ENCODE measurements around the gene PTPRN2. TPM values are rescaled to one million over a fixed set of nuclear protein-coding genes. Genes with fewer than 3 reads are reported as not detected.

The PTPRN2 gene
- total and polyA plus RNA-seq, 2 experiments from 2014 or later: 0.28 TPM; not detected in 1

- Histone ChIP-seq H3K36me3 (no peaks in the 10 kb centered on the region), H3K9me3 (ENCODE audit: low read depth) (no peaks in the 10 kb centered on the region), H3K4me1 (ENCODE audit: low read depth) (no peaks in the 10 kb centered on the region), H3K27me3 (no peaks in the 10 kb centered on the region), H3K27ac (no peak overlapping the region), H3K4me3 (no peak overlapping the region)
- DNase-seq (ENCODE audit: low read depth in 1 of 2, low spot score in 1 of 2): no peak
- no peak for TF ChIP-seq CTCF (IDR thresholded peaks at IDR 0.05; ENCODE audit: low read depth, low read length)
Observed at GRCh38 chr7:157550300-157551275, 1037.0 kb downstream of the PTPRN2 start.

GRCh38 chr7:157549612-157550299 lies 1037.9 kb downstream of the PTPRN2 start:
- Histone ChIP-seq H3K27me3 (no peaks in the 10 kb centered on the region), H3K36me3 (no peaks in the 10 kb centered on the region), H3K9me3 (ENCODE audit: low read depth) (no peaks in the 10 kb centered on the region), H3K4me3 (no peak overlapping the region), H3K4me1 (ENCODE audit: low read depth) (no peaks in the 10 kb centered on the region), H3K27ac (no peak overlapping the region)
- DNase-seq (ENCODE audit: low read depth in 1 of 2, low spot score in 1 of 2): no peak
- TF ChIP-seq CTCF (IDR thresholded peaks at IDR 0.05; ENCODE audit: low read depth, low read length): no peak

GRCh38 chr7:157548691-157549303 lies 1038.8 kb downstream of the PTPRN2 start:
- no peak for TF ChIP-seq CTCF (IDR thresholded peaks at IDR 0.05; ENCODE audit: low read depth, low read length)
- H3K4me1 ChIP-seq (ENCODE audit: low read depth): no peaks in the 10 kb centered on the region
- H3K36me3 ChIP-seq: no peaks in the 10 kb centered on the region
- H3K27me3 ChIP-seq: no peaks in the 10 kb centered on the region
- no peaks in the 10 kb centered on the region for H3K9me3 ChIP-seq (ENCODE audit: low read depth)
- H3K4me3 ChIP-seq: no peak overlapping the region
- no peak for DNase-seq (ENCODE audit: low read depth in 1 of 2, low spot score in 1 of 2)
- no peak overlapping the region for H3K27ac ChIP-seq

- no peak for TF ChIP-seq CTCF (IDR thresholded peaks at IDR 0.05; ENCODE audit: low read depth, low read length)
- Histone ChIP-seq H3K27me3 (no peaks in the 10 kb centered on the region), H3K27ac (no peak overlapping the region), H3K9me3 (ENCODE audit: low read depth) (no peaks in the 10 kb centered on the region), H3K36me3 (no peaks in the 10 kb centered on the region), H3K4me3 (no peak overlapping the region), H3K4me1 (ENCODE audit: low read depth) (no peaks in the 10 kb centered on the region)
- DNase-seq (ENCODE audit: low read depth in 1 of 2, low spot score in 1 of 2): no peak
Observed at GRCh38 chr7:157547611-157548010, 1040.0 kb downstream of the PTPRN2 start.

- Histone ChIP-seq H3K27ac (no peak overlapping the region), H3K4me3 (no peak overlapping the region), H3K4me1 (ENCODE audit: low read depth) (no peaks in the 10 kb centered on the region), H3K36me3 (no peaks in the 10 kb centered on the region), H3K9me3 (ENCODE audit: low read depth) (no peaks in the 10 kb centered on the region), H3K27me3 (no peaks in the 10 kb centered on the region)
- DNase-seq (ENCODE audit: low read depth in 1 of 2, low spot score in 1 of 2): no peak
- TF ChIP-seq CTCF (IDR thresholded peaks at IDR 0.05; ENCODE audit: low read depth, low read length): no peak
Observed at GRCh38 chr7:157547102-157547501, 1040.5 kb downstream of the PTPRN2 start.

Measured in cardiac muscle cell (in vitro differentiated cells and primary cell).